Esophagus squamous epithelium (tissue), 5 donors: ENCODE data around the gene SFRP5. TPM values are rescaled to one million over a fixed set of nuclear protein-coding genes. Genes with fewer than 3 reads are reported as not detected.

Source experiments
- DNase-seq: peaks from one replicate; lab custom pipeline; 2025; lab: John Stamatoyannopoulos, UW
- H3K27ac ChIP-seq, 4 donors: fragments of 200-600 bp; sonication (generic); one replicate each; pipeline ENCODE4 v1.5.1; 2016 to 2019; ENCODE audit warnings: mild to moderate bottlenecking in 1 of 4
- H3K27me3 ChIP-seq, 4 donors: fragments of 200-600 bp; sonication (generic); 1 replicate in 3 of 4; 2 replicates in 1 of 4; pipeline versions ENCODE4 v1.5.1 to v1.6.0; 2017 to 2021; ENCODE audit warnings: antibody characterized with exemption in 1 of 4
- H3K36me3 ChIP-seq, 3 donors: fragments of 200-600 bp; sonication (generic); one replicate each; pipeline ENCODE4 v1.5.1; 2016 to 2019
- H3K4me1 ChIP-seq, 3 donors: fragments of 200-600 bp; sonication (generic); one replicate each; pipeline ENCODE4 v1.5.1; 2017 to 2019
- H3K4me3 ChIP-seq, 4 donors: fragments of 200-600 bp; sonication (generic); 1 replicate in 3 of 4; 2 replicates in 1 of 4; pipeline ENCODE4 v1.5.1; 2016 to 2019; ENCODE audit warnings: mild to moderate bottlenecking in 2 of 4, moderate library complexity in 1 of 4
- H3K9me3 ChIP-seq, 3 donors: fragments of 200-600 bp; sonication (generic); one replicate each; pipeline ENCODE4 v1.5.1; 2016 to 2019
- CTCF ChIP-seq, 6 experiments: fragments of 450-650 bp in 4 of 6; fragments of 200-600 bp in 2 of 6; sonication (generic) in 2 of 6; IDR thresholded peaks; one replicate each; pipeline ENCODE4 v1.5.1; 2016 to 2019; ENCODE audit warnings: antibody characterized with exemption in 6 of 6, mild to moderate bottlenecking in 4 of 6, moderate library complexity in 4 of 6
- POLR2A ChIP-seq, 4 donors: fragments of 450-650 bp; IDR thresholded peaks; one replicate each; pipeline ENCODE4 v1.6.1; 2017; ENCODE audit warnings: antibody characterized with exemption in 4 of 4, mild to moderate bottlenecking in 4 of 4, moderate library complexity in 3 of 4
- WGBS, 2 donors: methylation state at CpG; one replicate each; pipeline ENCODE4 v1.1.5; 2018; 5-methylcytosine and 5-hydroxymethylcytosine counted together
- intact Hi-C: fragments of 100-400 bp; cut with DNase I; formaldehyde crosslinking; loops from one replicate; pipeline ENCODE4 v1.15.0; 2022
- total RNA-seq, 4 donors: library from RNA; depleted of rRNA; stranded (reverse); fragments of >200 nt; gene quantifications; one replicate each; pipeline ENCODE4 v1.1.0, GENCODE V29; 2016
- donor health status: DM: yes; HTN: yes; CAD: no.

The SFRP5 gene
- total RNA-seq, 4 donors from 2014 or later: 0.44 to 2.7 (median 0.70) TPM; not detected in 1

- no peak overlapping the region for H3K27ac ChIP-seq
- no peak for DNase-seq
- H3K4me1 ChIP-seq: no peaks in the 10 kb centered on the region
- no peak for TF ChIP-seq CTCF (IDR thresholded peaks at IDR 0.05)
- no peak for TF ChIP-seq POLR2A (IDR thresholded peaks at IDR 0.05)
- H3K4me3 ChIP-seq: no peak overlapping the region
- peaks cover 0 to 43% (median 0%) of the 10 kb centered on the region in 4 donors for H3K27me3 ChIP-seq
- H3K9me3 ChIP-seq: no peaks in the 10 kb centered on the region
- intact Hi-C loops: no loop called here
- WGBS, 2 donors: 36 to 42% methylated on average over 3 of the region's 3 CpGs
- no peaks in the 10 kb centered on the region for H3K36me3 ChIP-seq
Measured at GRCh38 chr10:97813311-97813710, 41.5 kb upstream of the SFRP5 start.

- H3K27me3 ChIP-seq: peaks cover 0 to 38% (median 0%) of the 10 kb centered on the region in 4 donors
- H3K27ac ChIP-seq: no peak overlapping the region
- intact Hi-C loops: no loop called here
- TF ChIP-seq CTCF (IDR thresholded peaks at IDR 0.05) (no peak), POLR2A (IDR thresholded peaks at IDR 0.05) (no peak)
- no peaks in the 10 kb centered on the region for H3K9me3 ChIP-seq
- no peak for DNase-seq
- no peaks in the 10 kb centered on the region for H3K36me3 ChIP-seq
- WGBS, 2 donors: 58 to 65% methylated on average over 5 to 8 of the region's 8 CpGs
- H3K4me1 ChIP-seq: no peaks in the 10 kb centered on the region
- H3K4me3 ChIP-seq: no peak overlapping the region
Measured at GRCh38 chr10:97812696-97813095, 40.9 kb upstream of the SFRP5 start.

DNA sequence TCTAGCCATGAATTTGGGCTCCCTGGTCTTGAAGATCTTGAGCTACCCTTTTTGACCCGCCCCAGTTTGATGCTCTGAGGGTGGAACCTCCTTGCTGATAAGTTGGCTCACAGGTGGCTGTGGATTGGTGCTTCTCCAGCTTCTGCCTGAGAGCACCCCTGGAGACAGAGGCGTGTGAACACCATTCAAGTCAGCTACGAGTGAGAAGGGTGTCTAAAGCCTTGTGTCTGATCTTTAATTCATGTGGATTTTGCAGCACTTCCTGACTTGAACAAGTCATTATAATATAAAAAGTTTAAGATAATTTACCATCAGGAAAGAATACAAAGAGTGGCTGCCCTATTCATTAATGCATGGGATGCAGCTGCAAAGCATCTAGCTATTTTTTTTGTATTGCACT is 40.2 kb upstream of the SFRP5 start:
- WGBS, 2 donors: 65 to 71% methylated on average over 3 of the region's 3 CpGs
- H3K4me1 ChIP-seq: no peaks in the 10 kb centered on the region
- no peaks in the 10 kb centered on the region for H3K36me3 ChIP-seq
- H3K27ac ChIP-seq: no peak overlapping the region
- no peaks in the 10 kb centered on the region for H3K9me3 ChIP-seq
- no peak for DNase-seq
- intact Hi-C loops: no loop called here
- H3K4me3 ChIP-seq: no peak overlapping the region
- TF ChIP-seq CTCF (IDR thresholded peaks at IDR 0.05) (no peak), POLR2A (IDR thresholded peaks at IDR 0.05) (no peak)
- H3K27me3 ChIP-seq: peaks cover 0 to 31% (median 0%) of the 10 kb centered on the region in 4 donors

GRCh38 chr10:97810446-97810845 is 38.6 kb upstream of the SFRP5 start:
- Histone ChIP-seq H3K9me3 (no peaks in the 10 kb centered on the region), H3K4me3 (no peak overlapping the region), H3K27ac (no peak overlapping the region), H3K4me1 (no peaks in the 10 kb centered on the region), H3K36me3 (no peaks in the 10 kb centered on the region), H3K27me3 (peaks cover 0 to 18% (median 0%) of the 10 kb centered on the region in 4 donors)
- no peak for DNase-seq
- WGBS, 2 donors: 41 to 43% methylated on average over 7 of the region's 7 CpGs
- TF ChIP-seq POLR2A (IDR thresholded peaks at IDR 0.05) (no peak), CTCF (IDR thresholded peaks at IDR 0.05) (no peak)
- intact Hi-C loops: no loop called here

DNA sequence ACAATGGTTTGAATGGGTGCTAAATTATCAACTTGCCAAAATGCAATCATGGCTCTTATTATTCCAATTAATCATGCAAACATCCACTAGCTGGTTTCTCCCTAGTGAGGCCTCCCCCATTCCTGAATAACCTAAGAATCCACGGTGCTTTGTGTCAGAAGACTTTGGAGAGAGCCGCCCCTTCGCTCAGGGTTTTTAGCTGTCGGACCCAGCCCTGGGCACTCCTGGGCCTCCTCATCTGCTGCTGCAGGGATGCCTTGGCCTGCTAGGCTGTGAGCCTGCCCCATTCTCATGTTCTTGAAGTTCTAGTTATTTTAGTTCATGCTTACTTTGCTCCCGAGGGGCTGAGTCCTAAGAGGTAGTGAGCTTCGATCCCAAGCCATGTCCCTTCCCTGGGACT is 34.1 kb upstream of the SFRP5 start:
- no peak overlapping the region for H3K4me3 ChIP-seq
- H3K27ac ChIP-seq: no peak overlapping the region
- no peaks in the 10 kb centered on the region for H3K4me1 ChIP-seq
- no peak for TF ChIP-seq POLR2A (IDR thresholded peaks at IDR 0.05)
- TF ChIP-seq CTCF (IDR thresholded peaks at IDR 0.05): no peak
- intact Hi-C loops: no loop called here
- WGBS, 2 donors: 76 to 82% methylated on average over 4 to 6 of the region's 6 CpGs
- H3K36me3 ChIP-seq: no peaks in the 10 kb centered on the region
- peaks cover 0 to 12% (median 0%) of the 10 kb centered on the region in 4 donors for H3K27me3 ChIP-seq
- no peak for DNase-seq
- no peaks in the 10 kb centered on the region for H3K9me3 ChIP-seq
